Panc1 (cell line): ENCODE results near the gene MYH11. TPM values are rescaled to one million over a fixed set of nuclear protein-coding genes. Genes with fewer than 3 reads are reported as not detected.

Experiments used
- ATAC-seq: fragments of 200-7000 bp; cut with Tn5 transposase; 2 replicates; pipeline ENCODE4 v1.9.1; 2020; ENCODE audit warnings: mild to moderate bottlenecking, moderate library complexity
- BruUV-seq: library from RNA; stranded (reverse); fragments of 400-500 nt; replicated peaks from 2 replicates; lab custom pipeline; 2021; lab: Mats Ljungman, UMichigan
- CTCF ChIA-PET: fragments of 300-600 bp; sonication (Branson Sonifier 250); formaldehyde crosslinking; loops from one replicate; lab custom pipeline; 2022; ENCODE audit warnings: antibody characterized with exemption; lab: Charles Lee
- POLR2A ChIA-PET: fragments of 300-600 bp; sonication (Branson Sonifier 250); formaldehyde crosslinking; loops from one replicate; lab custom pipeline; 2022; ENCODE audit warnings: antibody characterized with exemption; lab: Charles Lee
- DNase-seq: peaks from one replicate; pipeline ENCODE4 v3.0.0-alpha.2; 2010; ENCODE audit warnings: low read depth, low spot score
- H3K27ac ChIP-seq: 2 replicates; pipeline ENCODE4 v1.5.1; 2011; ENCODE audit warnings: mild to moderate bottlenecking, low read length, inconsistent platforms
- H3K27me3 ChIP-seq: fragments of 200-500 bp; sonication (Bioruptor generic); 2 replicates; pipeline ENCODE4 v1.6.0; 2014; ENCODE audit warnings: low read length, inconsistent platforms; ENCODE audit not compliant: control insufficient read depth, insufficient read depth
- H3K36me3 ChIP-seq: fragments of 200-500 bp; sonication (Bioruptor generic); 2 replicates; pipeline ENCODE4 v1.5.1; 2014; ENCODE audit warnings: inconsistent platforms, mild to moderate bottlenecking, low read length, moderate library complexity; ENCODE audit not compliant: control insufficient read depth, insufficient read depth
- H3K4me1 ChIP-seq: 2 replicates; pipeline ENCODE4 v1.5.1; 2011; ENCODE audit warnings: inconsistent platforms, mild to moderate bottlenecking, low read length, moderate library complexity; ENCODE audit not compliant: control insufficient read depth, insufficient read depth
- H3K4me3 ChIP-seq, 2 experiments: 2 replicates each; pipeline ENCODE4 v1.5.1; 2011 to 2012; ENCODE audit warnings: low read depth in 2 of 2, low read length in 2 of 2, mild to moderate bottlenecking in 2 of 2, inconsistent platforms in 1 of 2, moderate library complexity in 1 of 2
- H3K9me3 ChIP-seq: fragments of 200-500 bp; sonication (Bioruptor generic); 2 replicates; pipeline ENCODE4 v1.5.1; 2014; ENCODE audit warnings: low read depth, mild to moderate bottlenecking, inconsistent platforms, low read length, moderate library complexity; ENCODE audit not compliant: control insufficient read depth, insufficient read depth
- CTCF ChIP-seq: fragments of 450-650 bp; IDR thresholded peaks from 2 replicates; pipeline ENCODE4 v1.5.1; 2017; ENCODE audit warnings: mild to moderate bottlenecking
- POLR2AphosphoS5 ChIP-seq: IDR thresholded peaks from 2 replicates; pipeline ENCODE4 v1.6.1; 2012; ENCODE audit warnings: mild to moderate bottlenecking, low read depth, low read length, moderate library complexity
- REST ChIP-seq, 2 experiments: IDR thresholded peaks; 2 replicates each; pipeline ENCODE4 v1.6.1; 2011 to 2012; ENCODE audit warnings: low read depth in 2 of 2, control low read depth in 1 of 2, low read length in 1 of 2, mild to moderate bottlenecking in 1 of 2, moderate library complexity in 1 of 2; ENCODE audit not compliant: insufficient read depth in 1 of 2
- SIN3A ChIP-seq: IDR thresholded peaks from 2 replicates; pipeline ENCODE4 v1.6.1; 2012; ENCODE audit warnings: low read depth, mild to moderate bottlenecking, low read length, moderate library complexity, borderline replicate concordance; ENCODE audit not compliant: insufficient read depth
- TCF7L2 ChIP-seq: IDR thresholded peaks from 2 replicates; pipeline ENCODE4 v1.6.1; 2011; ENCODE audit warnings: mild to moderate bottlenecking, low read depth, low read length, inconsistent platforms
- in situ Hi-C: cut with HindIII; loops from 2 replicates; pipeline ENCODE4 v1.10.0; 2016; ENCODE audit warnings: low sequenced_read_pairs, low pct_unique_long_range_greater_than_20kb
- intact Hi-C: fragments of 100-400 bp; cut with micrococcal nuclease; formaldehyde crosslinking; loops from one replicate; pipeline ENCODE4 v1.10.0; 2022; ENCODE audit not compliant: unreplicated experiment
- total RNA-seq: library from RNA; stranded (reverse); gene quantifications from one replicate; pipeline ENCODE4 v1.2.1, GENCODE V29; 2021; ENCODE audit not compliant: unreplicated experiment

The MYH11 gene
- total RNA-seq, 1 experiment from 2014 or later, result 0.51 TPM

- DNase-seq (no peak), ATAC-seq (no peak)
- in situ Hi-C loops (no loop called here), intact Hi-C loops (no loop called here)
- no TSS peak for BruUV-seq
- Histone ChIP-seq H3K27me3 (no peaks in the 10 kb centered on the region; the same call in 1 of the 2 replicates), H3K9me3 (no peaks in the 10 kb centered on the region), H3K27ac (no peak overlapping the region), H3K4me3 (no peak overlapping the region), H3K4me1 (no peaks in the 10 kb centered on the region), H3K36me3 (no peaks in the 10 kb centered on the region)
- TF ChIP-seq REST (IDR thresholded peaks at IDR 0.05; ENCODE audit: insufficient read depth in 1 of 2, low read depth in 2 of 2, low read length in 1 of 2) (no peak), POLR2AphosphoS5 (no peak), CTCF (no peak), SIN3A (no peak), TCF7L2 (no peak)
- ChIA-PET CTCF (no interaction called here), POLR2A (no interaction called here)
Measured at GRCh38 chr16:15759070-15759469, 97.8 kb downstream of the MYH11 start.

DNA sequence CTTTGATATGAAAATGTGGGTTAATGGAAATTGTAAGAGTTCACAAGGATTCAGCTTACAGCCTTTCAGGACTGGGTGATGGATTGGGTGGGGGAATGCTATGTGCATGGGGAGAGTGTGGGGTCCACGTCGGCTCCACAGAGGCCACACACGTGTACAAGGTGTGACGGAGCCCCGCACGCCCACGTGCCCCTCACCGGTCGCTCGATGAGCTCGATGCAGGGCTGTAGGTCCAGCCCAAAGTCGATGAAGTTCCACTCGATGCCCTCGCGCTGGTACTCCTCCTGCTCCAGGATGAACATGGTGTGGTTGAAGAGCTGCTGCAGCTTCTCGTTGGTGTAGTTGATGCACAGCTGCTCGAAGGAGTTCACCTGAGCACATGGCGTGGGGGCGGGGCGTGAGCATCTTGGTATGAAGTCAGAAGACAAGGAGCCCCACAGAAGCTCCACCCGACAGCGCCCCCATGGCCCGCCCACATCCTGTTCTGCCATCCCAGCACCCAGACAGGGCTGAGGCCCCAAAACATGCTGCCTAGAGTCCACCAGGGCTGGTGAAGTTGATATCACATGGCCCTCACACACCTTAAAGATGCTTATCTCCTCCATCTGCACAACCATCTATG is 99.1 kb downstream of the MYH11 start:
- CTCF ChIA-PET, result interaction anchor here (1.4 kb wide), 1 partner anchor 15 kb away, joined by 16 read pairs; no protein-coding TSS in a partner anchor
- no TSS peak for BruUV-seq
- DNase-seq (no peak), ATAC-seq (no peak)
- POLR2A ChIA-PET, result no interaction called here
- in situ Hi-C loops, result no loop called here
- Histone ChIP-seq H3K4me1 (no peaks in the 10 kb centered on the region), H3K4me3 (no peak overlapping the region), H3K36me3 (no peaks in the 10 kb centered on the region), H3K27me3 (no peaks in the 10 kb centered on the region), H3K9me3 (no peaks in the 10 kb centered on the region), H3K27ac (no peak overlapping the region)
- TF ChIP-seq REST (IDR thresholded peaks at IDR 0.05; ENCODE audit: insufficient read depth in 1 of 2, low read depth in 2 of 2, low read length in 1 of 2), result no peak
- no peak for TF ChIP-seq TCF7L2
- no peak for TF ChIP-seq CTCF
- intact Hi-C loops, result no loop called here
